Astrocyte (in vitro differentiated cells and primary cell): ENCODE measurements around the gene RPL7L1. TPM values are rescaled to one million over a fixed set of nuclear protein-coding genes. Genes with fewer than 3 reads are reported as not detected.
A peak's percentile ranks its signal among the peaks of the same experiment; 100 is the strongest.

Experiments
- DNase-seq: peaks from one replicate; pipeline ENCODE4 v3.0.0-alpha.2; 2010; ENCODE audit warnings: low read depth
- FAIRE-seq: peaks from 2 replicates; lab custom pipeline; 2011; peaks lifted over from hg19 to GRCh38; lab: Jason Lieb, UNC
- H2AFZ ChIP-seq: 2 replicates; pipeline ENCODE4 v1.6.0; 2012; ENCODE audit warnings: low read depth, low read length, inconsistent platforms
- H3K27ac ChIP-seq: 2 replicates; pipeline ENCODE4 v1.5.1; 2011; ENCODE audit warnings: low read depth, low read length, inconsistent platforms
- H3K27me3 ChIP-seq: 2 replicates; pipeline ENCODE4 v1.6.0; 2011; ENCODE audit warnings: low read length, inconsistent platforms; ENCODE audit not compliant: insufficient read depth
- H3K36me3 ChIP-seq: 2 replicates; pipeline ENCODE4 v1.5.1; 2011; ENCODE audit warnings: low read length, inconsistent platforms; ENCODE audit not compliant: insufficient read depth
- H3K4me1 ChIP-seq: 2 replicates; pipeline ENCODE4 v1.5.1; 2011; ENCODE audit warnings: low read length, inconsistent platforms; ENCODE audit not compliant: insufficient read depth
- H3K4me2 ChIP-seq: 2 replicates; pipeline ENCODE4 v1.6.0; 2012; ENCODE audit warnings: low read length, inconsistent platforms
- H3K4me3 ChIP-seq: 2 replicates; pipeline ENCODE4 v1.5.1; 2011; ENCODE audit warnings: low read depth, mild to moderate bottlenecking, low read length, inconsistent platforms; ENCODE audit not compliant: insufficient read depth
- H3K79me2 ChIP-seq: 2 replicates; pipeline ENCODE4 v1.6.0; 2012; ENCODE audit warnings: mild to moderate bottlenecking, low read length, inconsistent platforms; ENCODE audit not compliant: insufficient read depth
- H3K9ac ChIP-seq: 2 replicates; pipeline ENCODE4 v1.6.0; 2012; ENCODE audit warnings: mild to moderate bottlenecking, low read length, inconsistent platforms
- H3K9me3 ChIP-seq: 2 replicates; pipeline ENCODE4 v1.5.1; 2012; ENCODE audit warnings: low read depth, mild to moderate bottlenecking, low read length, inconsistent platforms; ENCODE audit not compliant: insufficient read depth
- H4K20me1 ChIP-seq: 2 replicates; pipeline ENCODE4 v1.6.0; 2012; ENCODE audit warnings: low read length, inconsistent platforms; ENCODE audit not compliant: insufficient read depth
- H3K27ac Mint-ChIP-seq: one replicate; pipeline ENCODE4 v1.8.0; 2021; ENCODE audit warnings: mild to moderate bottlenecking, mixed read lengths; ENCODE audit not compliant: unreplicated experiment
- H3K27me3 Mint-ChIP-seq: one replicate; pipeline ENCODE4 v1.8.0; 2021; ENCODE audit warnings: low read depth, mixed read lengths; ENCODE audit not compliant: unreplicated experiment
- H3K36me3 Mint-ChIP-seq: one replicate; pipeline ENCODE4 v1.8.0; 2021; ENCODE audit warnings: low read depth, mixed read lengths; ENCODE audit not compliant: unreplicated experiment
- H3K4me1 Mint-ChIP-seq: one replicate; pipeline ENCODE4 v1.8.0; 2021; ENCODE audit warnings: low read depth, mixed read lengths; ENCODE audit not compliant: unreplicated experiment
- H3K4me3 Mint-ChIP-seq: one replicate; pipeline ENCODE4 v1.8.0; 2021; ENCODE audit warnings: mild to moderate bottlenecking, moderate library complexity, mixed read lengths; ENCODE audit not compliant: unreplicated experiment
- H3K9me3 Mint-ChIP-seq: one replicate; pipeline ENCODE4 v1.8.0; 2021; ENCODE audit warnings: mild to moderate bottlenecking, mixed read lengths; ENCODE audit not compliant: unreplicated experiment
- CTCF ChIP-seq: IDR thresholded peaks from 2 replicates; pipeline ENCODE4 v1.5.1; 2011; ENCODE audit warnings: low read depth, mild to moderate bottlenecking, inconsistent platforms, low read length, moderate library complexity; ENCODE audit not compliant: insufficient read depth
- EZH2 ChIP-seq: IDR thresholded peaks from 2 replicates; pipeline ENCODE4 v1.6.1; 2012; ENCODE audit warnings: mild to moderate bottlenecking, low read length, inconsistent platforms; ENCODE audit not compliant: insufficient read depth
- total RNA-seq: library from RNA; stranded (reverse); gene quantifications from 2 replicates; pipeline ENCODE4 v1.2.1, GENCODE V29; 2021

Gene RPL7L1
- total RNA-seq, 1 donor from 2014 or later: 92.0 TPM

- no peak overlapping the region for H3K4me3 Mint-ChIP-seq
- no peaks in the 10 kb centered on the region for H3K79me2 ChIP-seq
Observed at GRCh38 chr6:42907336-42907735, 27.9 kb downstream of the RPL7L1 start.

DNA sequence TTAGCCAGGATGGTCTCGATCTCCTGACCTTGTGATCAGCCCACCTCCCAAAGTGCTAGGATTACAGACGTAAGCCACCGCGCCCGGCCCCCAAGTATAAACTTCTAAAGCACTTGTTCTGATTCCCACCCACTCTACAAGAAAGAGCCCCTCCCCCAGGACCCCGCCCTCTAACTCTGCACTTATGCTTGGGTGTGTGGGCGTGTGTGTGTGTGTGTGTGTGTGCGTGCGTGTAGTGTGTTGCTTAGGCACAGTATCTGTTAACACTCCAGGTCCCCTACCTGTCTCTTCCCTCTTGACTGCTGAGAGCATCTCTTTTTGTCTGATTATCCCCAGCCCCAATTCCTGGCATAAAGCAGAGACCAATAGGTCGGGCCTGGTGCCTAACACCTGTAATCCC is 30.4 kb downstream of the RPL7L1 start:
- H3K27me3 Mint-ChIP-seq: peaks cover 4% of the 10 kb centered on the region
- H3K9me3 Mint-ChIP-seq: no peaks in the 10 kb centered on the region
- H3K4me3 Mint-ChIP-seq: no peak overlapping the region
- FAIRE-seq (no peak), DNase-seq (no peak)
- H3K36me3 Mint-ChIP-seq: no peaks in the 10 kb centered on the region
- H3K9ac ChIP-seq: no peak overlapping the region
- no peaks in the 10 kb centered on the region for H3K36me3 ChIP-seq
- H3K27ac Mint-ChIP-seq: no peak overlapping the region
- no peak overlapping the region for H3K4me3 ChIP-seq
- H3K27ac ChIP-seq: no peak overlapping the region
- H3K4me2 ChIP-seq: no peak overlapping the region
- H4K20me1 ChIP-seq: no peaks in the 10 kb centered on the region
- TF ChIP-seq CTCF (no peak), EZH2 (no peak)
- no peaks in the 10 kb centered on the region for H3K4me1 ChIP-seq
- peaks cover 2% of the 10 kb centered on the region for H3K27me3 ChIP-seq
- H3K9me3 ChIP-seq: no peaks in the 10 kb centered on the region
- no peaks in the 10 kb centered on the region for H3K4me1 Mint-ChIP-seq
- no peak overlapping the region for H2AFZ ChIP-seq
- no peaks in the 10 kb centered on the region for H3K79me2 ChIP-seq

More at GRCh38 chr6:42907336-42907735, 27.9 kb downstream of the RPL7L1 start:
- DNase-seq (no peak), FAIRE-seq (no peak)
- H3K27ac ChIP-seq: no peak overlapping the region
- no peaks in the 10 kb centered on the region for H3K9me3 Mint-ChIP-seq
- no peak overlapping the region for H3K4me3 ChIP-seq
- H3K4me2 ChIP-seq: no peak overlapping the region
- H4K20me1 ChIP-seq: no peaks in the 10 kb centered on the region
- H3K9ac ChIP-seq: no peak overlapping the region
- TF ChIP-seq EZH2 (no peak), CTCF (no peak)
- peaks cover 4% of the 10 kb centered on the region for H3K27me3 Mint-ChIP-seq
- H3K9me3 ChIP-seq: no peaks in the 10 kb centered on the region
- H3K36me3 ChIP-seq: no peaks in the 10 kb centered on the region
- H3K4me1 Mint-ChIP-seq: no peaks in the 10 kb centered on the region
- H3K4me1 ChIP-seq: no peaks in the 10 kb centered on the region
- H2AFZ ChIP-seq: no peak overlapping the region
- H3K27ac Mint-ChIP-seq: no peak overlapping the region
- H3K36me3 Mint-ChIP-seq: no peaks in the 10 kb centered on the region
- peaks cover 2% of the 10 kb centered on the region for H3K27me3 ChIP-seq

- peak overlapping the region; percentile 43 for H3K4me3 Mint-ChIP-seq
- H3K36me3 Mint-ChIP-seq: no peaks in the 10 kb centered on the region
- no peaks in the 10 kb centered on the region for H3K9me3 Mint-ChIP-seq
- Histone ChIP-seq H3K27me3 (peaks cover 2% of the 10 kb centered on the region), H3K9ac (no peak overlapping the region), H3K79me2 (no peaks in the 10 kb centered on the region), H3K27ac (no peak overlapping the region), H3K4me2 (peak overlapping the region; percentile 77), H2AFZ (peak overlapping the region; percentile 85), H3K36me3 (no peaks in the 10 kb centered on the region), H3K4me3 (peak overlapping the region; percentile 37), H3K4me1 (no peaks in the 10 kb centered on the region), H3K9me3 (no peaks in the 10 kb centered on the region), H4K20me1 (no peaks in the 10 kb centered on the region)
- H3K27ac Mint-ChIP-seq: peak overlapping the region; percentile 0
- peaks cover 4% of the 10 kb centered on the region for H3K27me3 Mint-ChIP-seq
- peak; percentile 2 for TF ChIP-seq CTCF
- no peak for TF ChIP-seq EZH2
- H3K4me1 Mint-ChIP-seq: no peaks in the 10 kb centered on the region
- DNase-seq (no peak), FAIRE-seq (no peak)
Observed at GRCh38 chr6:42911171-42912021, 32.0 kb downstream of the RPL7L1 start.
